HG03571 (cell line): ENCODE results near the gene CYP17A1.
A peak's percentile ranks its signal among the peaks of the same experiment; 100 is the strongest.

Source experiments
- ATAC-seq: cut with Tn5 transposase; IDR thresholded peaks from one replicate; pipeline ENCODE4 v1.9.1; 2021; ENCODE audit not compliant: unreplicated experiment

CYP17A1 gene

DNA sequence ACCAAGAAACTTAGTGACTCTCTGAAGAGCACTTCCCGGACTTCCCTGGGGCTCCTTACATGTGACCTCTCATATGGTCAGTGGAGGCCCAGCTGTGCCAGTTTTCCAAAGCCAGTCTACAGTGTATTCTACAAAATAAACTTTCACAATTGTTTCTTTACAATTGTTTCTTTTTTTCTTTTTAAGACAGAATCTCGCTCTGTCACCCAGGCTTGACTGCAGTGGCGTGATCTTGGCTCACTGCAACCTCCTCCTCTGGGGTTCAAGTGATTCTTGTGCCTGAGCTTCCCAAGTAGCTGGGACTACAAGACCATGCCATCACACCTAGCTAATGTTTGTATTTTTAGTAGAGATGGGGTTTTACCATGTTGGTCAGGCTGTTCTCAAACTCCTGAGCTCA lies 25.9 kb downstream of the CYP17A1 start:
- no peak for ATAC-seq

DNA sequence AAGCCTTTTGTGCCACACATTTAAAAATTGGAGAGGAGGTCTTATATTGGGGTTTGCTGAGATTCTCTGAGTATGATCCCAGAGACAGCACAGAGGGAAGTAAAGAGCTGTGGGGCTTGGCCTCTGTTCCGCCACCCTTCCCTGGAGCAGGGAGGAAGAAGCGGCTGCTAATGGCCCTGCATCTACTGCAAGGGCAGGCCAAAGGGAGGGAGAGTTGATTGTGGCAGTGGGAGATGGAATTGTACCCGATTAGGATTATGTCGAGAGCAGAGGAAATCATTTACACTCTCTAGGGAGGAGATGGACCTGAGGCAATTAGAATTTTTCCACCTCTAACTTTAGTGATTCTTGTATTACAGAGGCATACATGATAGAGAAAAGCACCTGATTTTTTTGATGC lies 28.8 kb downstream of the CYP17A1 start:
- ATAC-seq = no peak

DNA sequence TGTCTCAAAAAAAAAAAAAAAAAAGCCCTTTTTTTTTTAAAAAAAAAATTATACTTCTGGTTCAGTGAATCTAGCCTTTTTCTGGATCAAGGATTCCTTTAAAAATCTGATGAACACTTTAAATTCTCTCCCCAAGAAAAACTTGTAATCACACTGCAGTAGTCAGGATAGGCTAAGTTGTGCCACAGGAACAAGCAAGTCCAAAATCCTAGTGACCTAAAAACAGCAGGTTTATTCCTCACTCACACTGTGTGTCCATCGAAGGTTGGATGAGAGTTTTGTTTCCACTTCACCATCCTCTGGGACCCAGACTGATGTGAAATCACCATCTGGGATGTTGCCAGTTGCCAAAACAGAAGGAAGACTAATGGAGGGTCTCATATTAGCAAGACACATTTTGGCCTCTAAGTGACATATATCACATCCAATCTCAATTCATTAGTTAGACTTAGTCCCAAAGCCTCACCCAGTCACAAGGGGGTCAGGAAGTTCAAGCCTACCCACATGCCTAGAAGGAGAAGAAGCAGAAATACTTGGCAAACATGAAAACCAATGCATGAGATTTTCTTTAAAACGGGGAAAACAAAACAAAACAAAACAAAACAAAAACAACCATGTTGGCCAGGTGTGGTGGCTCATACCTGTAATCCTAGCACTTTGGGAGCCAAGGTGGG lies 32.7 kb downstream of the CYP17A1 start:
- ATAC-seq = no peak

DNA sequence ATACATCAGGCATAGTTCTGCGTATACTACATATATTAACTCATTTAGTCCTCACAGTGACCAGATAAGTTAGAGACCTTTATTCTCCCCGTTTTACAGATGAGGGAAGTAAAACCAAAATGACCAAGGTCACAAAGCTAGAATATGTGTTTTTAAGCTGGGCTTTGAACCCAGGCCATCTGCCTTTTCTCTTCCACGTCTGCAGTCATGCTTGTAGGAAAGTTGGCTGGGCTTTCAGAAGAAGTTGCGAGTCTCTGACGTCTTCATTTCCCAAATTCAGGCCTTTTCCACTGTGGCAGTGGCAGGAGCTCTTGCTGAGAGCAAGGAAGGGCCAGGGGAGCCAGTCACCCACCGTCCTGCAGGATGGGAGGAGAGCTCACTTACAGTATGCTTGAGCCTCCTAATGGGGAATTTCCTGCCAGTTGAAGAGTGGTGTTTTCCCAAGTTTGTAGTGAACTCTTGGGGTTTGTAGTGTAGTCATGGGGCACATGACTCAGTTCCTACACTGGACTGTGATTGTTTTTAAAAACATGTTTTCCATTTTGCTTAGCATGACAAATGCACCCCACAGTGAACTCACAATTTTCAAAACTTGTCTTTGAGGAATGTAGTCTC lies 34.2 kb downstream of the CYP17A1 start:
- ATAC-seq = no peak

DNA sequence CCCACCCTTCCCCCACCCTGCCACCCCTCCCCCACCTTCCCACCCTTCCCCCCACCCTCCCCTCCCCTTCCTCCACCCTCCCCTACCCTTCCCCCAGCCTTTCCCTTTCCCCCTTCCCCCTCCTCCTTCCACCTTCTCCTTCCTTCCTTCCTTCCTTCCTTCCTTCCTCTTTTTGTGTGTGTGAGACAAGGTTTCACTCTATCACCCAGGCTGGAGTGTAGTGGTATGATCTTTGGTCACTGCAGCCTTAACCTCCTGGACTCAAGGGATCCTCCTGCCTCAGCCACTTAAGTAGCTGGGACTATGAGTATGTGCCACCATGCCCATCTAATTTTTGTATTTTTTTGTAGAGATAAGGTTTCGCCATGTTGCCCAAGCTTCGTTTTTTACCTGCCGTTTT lies 35.2 kb downstream of the CYP17A1 start:
- no peak for ATAC-seq

DNA sequence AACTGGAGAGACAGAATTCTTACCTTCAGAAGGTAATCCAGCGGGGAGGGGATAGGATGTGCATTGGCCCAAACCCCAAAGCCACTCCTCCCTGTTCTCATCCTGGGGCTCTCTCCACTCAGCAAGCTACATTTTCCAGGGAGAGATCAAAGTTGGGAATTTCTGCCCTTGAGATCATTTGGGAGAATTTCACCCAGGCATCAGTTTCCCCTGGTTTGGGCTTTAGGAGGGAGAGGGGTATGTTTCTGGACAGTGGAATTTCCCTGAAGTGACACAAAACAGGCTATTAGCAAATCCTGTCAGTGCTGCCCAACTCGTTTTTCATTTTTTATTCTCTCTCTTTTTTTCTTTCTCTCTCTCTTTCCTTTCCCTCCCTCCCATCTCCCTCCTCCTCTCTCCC lies 35.7 kb downstream of the CYP17A1 start:
- no peak for ATAC-seq

DNA sequence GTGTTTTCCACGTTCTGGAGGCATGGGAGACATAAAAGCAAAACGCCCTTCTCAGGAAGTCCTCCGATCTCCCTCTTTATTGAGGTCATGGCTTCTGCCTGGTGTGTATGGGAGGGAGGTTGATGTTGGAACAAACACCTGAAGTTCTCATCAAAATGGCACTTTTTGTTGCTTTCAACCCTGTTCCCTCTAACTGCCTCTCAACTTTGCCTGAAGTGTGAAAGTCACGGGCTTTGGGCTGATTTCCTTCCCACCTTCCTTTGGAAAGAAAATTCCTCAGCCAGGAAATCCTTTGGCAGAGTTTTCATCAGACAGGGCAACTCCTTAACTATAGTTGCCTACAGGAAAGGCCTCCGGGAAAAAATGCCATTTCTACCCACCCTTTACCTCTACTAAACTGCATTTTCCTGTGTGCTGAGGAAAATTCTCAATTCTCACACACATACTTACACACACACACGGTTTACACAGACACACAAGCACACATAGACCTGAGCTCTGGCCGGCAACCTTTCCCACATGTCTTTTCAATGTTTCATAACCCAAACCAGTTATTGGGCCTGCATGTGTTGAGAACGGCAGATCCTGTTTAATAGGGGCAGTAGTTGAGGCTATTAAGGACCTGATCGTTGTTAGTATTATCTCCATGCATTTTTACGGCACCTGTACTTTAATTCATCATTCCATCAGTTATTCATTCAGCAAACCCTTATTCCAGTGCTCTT lies 36.4 kb downstream of the CYP17A1 start:
- ATAC-seq = no peak

DNA sequence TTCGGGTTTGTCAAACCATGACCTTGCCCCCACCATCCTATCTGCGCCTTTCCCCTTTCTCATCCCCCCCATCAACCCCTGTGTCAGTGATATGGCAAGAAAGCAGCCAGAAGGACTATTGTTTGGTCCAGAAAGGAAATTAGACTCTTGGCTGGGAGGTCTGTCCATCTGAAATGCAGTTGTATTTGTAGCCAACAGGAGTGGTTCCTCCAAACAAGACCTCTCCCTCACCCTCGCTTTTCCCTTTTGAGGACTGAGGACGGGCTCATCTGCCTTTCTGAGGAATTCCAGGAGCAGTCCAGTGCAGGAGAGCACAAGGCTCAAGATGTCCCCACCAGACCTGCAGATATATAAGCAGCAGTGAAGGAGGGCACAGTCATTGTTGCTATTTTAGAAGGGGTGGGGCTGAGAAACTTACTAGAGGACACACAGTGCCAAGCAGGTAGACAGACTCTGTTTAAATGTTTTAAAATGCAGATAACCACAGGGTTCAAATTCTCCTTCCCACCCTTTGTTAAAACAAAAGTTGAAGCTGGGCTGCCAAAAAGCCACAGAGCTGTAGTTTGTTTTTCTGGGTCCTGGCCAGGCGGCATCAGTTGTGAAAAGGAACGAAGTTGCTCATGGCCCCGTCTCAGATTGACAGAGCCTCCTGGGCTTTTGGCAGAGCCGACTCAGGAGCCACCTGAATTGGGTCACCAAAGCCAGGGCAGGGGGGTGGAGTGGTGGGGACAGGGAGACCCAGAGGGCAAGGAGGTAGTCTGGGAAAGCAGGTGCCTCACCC lies 37.3 kb downstream of the CYP17A1 start:
- ATAC-seq = no peak

DNA sequence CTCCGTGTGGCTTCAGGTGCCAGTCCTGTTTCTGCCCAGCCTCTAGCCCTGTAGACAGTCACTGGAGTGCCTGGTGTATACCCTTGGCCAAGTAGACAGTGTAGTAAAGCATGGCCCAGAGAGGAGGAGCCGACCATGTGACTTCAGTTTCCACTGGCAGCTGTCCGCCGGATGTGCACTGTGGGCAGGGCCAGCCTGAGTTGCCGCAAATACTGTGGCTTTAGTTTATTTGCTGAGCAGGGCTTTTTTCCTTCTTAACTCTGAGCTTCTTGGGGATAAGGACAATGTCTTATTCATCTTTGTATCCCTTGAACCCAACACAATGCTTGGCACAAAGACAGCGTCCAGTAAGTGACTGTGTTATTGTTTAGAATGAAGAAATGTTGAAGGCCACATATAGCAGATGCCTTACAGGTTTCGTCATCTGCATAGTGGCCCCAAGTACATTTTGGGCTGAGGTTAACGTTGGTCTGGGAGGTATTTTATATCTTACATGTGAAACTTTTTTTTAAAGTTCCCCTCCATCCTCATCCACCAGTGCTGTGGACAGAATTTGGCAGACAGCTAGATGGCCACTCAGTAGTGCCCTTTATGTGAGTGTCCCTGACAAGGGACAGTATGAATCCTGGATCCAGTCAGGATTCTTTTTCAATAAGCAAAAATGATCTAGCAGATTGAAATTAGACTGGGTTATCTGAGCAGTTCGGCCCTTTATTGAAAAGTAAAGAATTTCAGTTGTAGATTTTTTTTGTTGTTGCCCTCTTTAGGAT lies 40.6 kb downstream of the CYP17A1 start:
- ATAC-seq = peak; percentile 80

DNA sequence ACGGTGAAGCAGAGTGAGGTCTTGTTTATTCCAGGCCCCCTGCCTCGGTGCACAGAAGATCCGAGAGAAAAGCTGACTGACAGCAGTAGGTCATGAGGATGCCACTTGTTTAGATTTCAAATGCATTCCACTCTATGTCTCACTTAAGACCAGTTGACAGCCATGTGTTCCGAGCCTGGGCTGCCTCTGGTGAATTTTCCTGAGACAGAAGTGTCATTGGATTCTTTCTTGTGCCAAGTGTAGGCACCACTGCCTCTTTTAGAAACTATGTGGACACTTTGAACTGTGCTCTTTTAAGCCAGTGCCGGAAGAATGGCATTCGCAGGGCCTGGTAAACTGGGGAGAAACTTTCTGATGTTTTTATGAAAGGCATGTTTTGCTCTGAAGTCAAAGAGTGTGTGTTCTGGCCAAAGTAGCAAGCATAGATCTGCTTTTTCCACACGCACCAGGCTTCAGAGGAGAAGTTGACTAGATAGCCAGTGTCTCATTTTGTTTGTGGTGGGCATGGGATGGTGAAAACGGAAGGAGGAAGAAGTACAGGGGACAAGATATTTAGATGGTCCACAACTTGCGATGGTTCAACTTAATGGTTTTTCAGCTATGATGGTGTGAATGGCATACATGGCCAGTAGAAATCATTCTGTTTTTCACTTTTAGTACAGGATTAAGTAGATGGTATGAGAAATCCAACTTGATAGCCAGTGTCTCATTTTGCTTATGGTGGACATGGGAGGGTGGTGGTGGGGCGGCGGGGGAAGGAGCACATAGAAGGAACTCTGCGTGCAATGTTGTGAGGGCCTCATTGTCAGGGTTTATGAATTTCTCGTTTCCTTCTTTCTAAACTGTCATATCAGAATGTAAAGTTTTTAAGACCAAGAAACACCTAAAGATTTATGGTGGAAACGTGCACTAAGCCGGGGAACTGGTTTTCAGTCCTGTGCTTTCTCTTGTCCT lies 41.5 kb downstream of the CYP17A1 start:
- peak; percentile 25 for ATAC-seq

DNA sequence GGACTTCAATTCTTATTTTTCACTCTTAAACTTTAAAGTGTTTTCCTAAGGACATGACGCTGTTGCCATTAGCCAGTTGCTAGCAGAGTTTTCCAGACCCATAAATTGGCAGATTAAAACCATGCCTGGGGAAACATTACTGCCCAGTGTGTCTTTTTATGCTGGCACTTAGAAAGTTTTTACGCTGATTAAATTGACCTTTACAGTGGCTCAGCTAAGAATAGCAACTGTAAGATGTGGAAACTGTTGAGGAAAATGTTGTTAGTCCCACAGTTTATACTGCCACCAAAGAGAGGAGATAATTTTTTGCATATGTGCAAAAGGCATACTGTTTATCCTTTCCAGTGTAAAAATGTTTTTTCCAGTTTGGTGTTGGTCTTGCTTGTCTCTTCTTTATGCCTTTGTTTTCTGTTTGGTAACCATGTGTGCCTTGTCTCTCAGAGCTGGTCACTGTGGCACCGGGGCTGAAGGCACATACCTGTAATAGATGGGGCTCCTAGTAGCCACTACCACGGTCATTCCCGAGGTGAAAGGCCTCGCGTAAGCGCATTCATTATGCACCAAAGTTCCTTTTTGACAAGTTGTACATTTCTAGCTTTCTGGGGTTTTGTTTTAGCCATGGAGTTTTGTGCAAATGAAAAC lies 45.3 kb downstream of the CYP17A1 start:
- no peak for ATAC-seq

DNA sequence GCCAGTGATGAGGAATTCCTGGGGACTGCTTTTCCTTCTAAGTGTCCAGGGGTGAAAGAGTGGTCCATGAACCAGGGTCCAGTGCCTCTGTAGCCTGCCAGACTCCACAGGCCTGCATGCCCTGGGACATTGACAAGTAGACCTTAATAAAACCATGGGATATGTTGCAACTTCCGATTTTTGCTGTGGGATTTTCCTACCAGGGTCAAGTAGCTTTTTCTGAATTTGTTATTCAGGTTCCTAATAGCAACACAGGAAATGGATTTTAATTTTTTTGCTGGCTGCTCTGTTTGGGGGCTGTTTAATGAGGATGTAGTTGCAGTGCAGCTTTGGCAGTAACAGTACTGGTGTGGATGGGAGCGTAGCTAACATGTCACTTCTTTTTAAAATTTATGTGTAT lies 51.4 kb downstream of the CYP17A1 start:
- no peak for ATAC-seq

DNA sequence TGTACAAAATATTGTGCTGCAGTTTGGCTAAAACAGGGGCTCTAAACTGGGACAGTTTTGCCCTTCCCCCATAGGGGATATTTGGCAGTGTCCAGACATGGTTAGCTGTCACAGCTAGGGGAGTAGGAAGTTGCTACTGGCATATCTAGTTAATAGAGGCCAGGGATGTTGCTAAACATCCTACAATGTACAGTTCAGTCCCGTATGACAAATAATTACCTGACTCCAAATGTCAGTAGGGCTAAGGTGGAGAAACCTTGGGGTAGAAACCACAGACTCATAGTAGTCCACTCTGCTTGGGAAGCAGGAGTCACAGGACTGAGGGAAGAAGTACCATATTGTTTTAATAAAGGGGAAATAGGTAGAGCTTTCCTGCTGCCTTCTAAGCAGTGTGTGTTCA lies 53.6 kb downstream of the CYP17A1 start:
- ATAC-seq = no peak

DNA sequence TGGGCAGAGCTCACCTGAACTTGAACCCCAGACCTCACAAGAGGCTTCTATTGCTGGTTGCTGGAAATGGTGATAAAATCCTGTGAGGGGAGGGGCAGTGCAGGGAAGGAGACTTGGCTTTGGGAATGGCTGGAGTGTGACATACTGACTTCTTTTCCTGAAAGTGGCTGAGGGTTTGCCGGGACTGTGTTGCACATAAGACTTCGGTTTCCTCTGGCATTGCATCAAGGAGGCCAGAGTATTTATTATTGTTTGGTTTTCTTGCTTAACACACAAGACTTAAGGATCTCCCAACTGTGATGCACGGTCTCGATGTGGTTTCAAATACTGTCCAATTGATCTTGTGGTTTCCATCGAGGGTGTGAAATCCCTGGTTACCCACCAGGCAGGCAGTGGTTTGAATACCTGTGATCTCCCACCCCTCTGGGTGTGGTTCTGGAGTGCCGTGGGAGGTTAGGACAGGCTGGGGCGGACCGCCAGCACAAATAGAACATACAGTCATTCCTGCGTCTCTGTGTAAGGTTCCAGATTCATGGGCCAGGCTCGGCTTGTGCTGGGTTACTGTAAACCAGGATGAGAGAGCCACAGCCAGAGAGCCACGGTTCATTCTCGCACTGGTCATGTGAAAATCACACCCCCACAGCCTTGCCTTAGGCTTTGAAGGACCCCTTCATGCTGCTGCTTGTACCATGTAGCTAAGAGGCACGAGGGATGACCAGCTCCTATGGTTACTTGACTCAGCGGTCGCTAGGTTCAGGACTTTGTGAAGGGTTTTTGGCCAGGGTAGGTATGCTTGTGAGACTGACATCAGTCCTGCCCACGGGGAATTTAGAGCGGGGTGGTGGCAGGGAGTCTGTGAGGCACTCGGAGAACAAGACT lies 54.3 kb downstream of the CYP17A1 start:
- ATAC-seq = no peak

DNA sequence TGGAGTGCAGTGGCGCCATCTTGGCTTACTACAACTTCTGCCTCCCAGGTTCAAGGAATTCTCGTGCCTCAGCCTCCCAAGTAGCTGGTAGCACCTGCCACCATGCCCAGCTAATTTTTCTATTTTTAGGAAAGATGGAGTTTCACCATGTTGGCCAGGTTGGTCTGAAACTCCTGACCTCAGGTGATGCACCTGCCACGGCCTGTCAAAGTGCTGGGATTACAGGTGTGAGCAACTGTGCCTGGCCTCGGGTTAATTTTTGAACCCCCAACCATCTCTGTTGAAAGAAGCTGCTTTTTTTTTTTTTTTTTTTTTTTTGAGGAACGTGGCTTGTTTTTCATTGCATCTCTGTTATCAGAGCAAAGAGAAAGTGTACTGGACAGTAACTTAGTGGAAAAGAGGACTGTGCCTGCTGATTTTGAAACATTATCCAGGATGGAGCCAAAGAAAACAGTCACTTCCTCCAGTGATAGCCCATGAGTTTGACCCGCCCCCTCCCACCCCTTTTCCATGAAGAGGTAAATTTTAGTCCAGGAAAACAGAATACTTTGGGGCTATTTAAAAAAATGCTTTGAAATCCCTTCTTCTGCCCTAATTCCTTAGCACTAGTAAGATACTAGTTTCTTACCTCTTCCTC lies 55.2 kb downstream of the CYP17A1 start:
- ATAC-seq = no peak

DNA sequence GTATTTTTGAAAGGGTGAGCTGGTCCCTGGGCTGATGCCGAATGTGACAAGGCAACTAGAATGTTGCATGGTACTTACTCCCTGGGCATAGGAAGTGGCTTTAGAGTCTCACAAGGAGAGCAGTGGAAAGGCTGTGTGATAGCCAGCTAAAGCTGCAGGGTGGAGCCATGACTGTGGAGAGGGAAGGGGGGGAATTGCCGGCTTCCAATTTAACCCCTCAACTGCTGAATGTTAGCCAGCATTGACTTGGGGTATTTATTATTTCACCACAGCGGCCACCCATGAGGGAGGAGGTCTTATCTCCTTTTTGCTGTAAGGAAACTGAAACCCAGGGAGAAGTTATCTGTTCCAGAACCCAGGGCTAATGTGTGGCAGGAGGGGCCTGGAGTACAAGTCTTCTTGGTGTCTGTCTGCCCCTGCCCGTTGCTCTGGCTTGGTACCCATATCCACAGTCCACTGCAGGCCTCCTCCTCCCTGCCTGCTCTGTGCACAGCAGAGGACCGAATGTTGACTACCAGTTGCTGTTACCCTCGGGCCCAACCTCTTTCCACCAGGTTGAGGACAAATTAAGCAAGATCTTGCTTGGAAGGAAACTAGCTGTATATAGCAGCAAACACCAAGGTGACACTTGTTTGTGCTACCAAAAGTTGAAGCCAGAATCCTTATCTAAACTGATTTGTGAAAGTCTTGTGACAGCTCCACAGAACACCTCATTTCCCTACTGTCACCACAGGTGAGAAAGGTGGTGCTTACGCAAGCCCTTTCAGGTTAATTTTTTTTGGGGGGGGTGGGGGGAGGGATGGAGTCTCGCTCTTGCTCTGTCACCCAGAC lies 55.9 kb downstream of the CYP17A1 start:
- no peak for ATAC-seq
